Tibial artery (tissue), 4 donors: ENCODE data around the gene CFAP298.

Source experiments
- DNase-seq, 2 donors: peaks; one replicate each; pipeline ENCODE4 v3.0.0-alpha.2; 2019
- H3K27ac ChIP-seq, 2 donors: fragments of 200-600 bp; sonication (generic) in 1 of 2; 1 replicate in 1 of 2; 2 replicates in 1 of 2; pipeline ENCODE4 v1.5.1; 2018 to 2019; ENCODE audit warnings: mild to moderate bottlenecking in 1 of 2
- H3K27me3 ChIP-seq, 2 donors: fragments of 200-600 bp; sonication (generic) in 1 of 2; one replicate each; pipeline versions ENCODE4 v1.5.1 to v1.6.0; 2016 to 2019
- H3K36me3 ChIP-seq, 3 donors: fragments of 200-600 bp; sonication (generic) in 2 of 3; one replicate each; pipeline ENCODE4 v1.5.1; 2016 to 2019; ENCODE audit warnings: mild to moderate bottlenecking in 2 of 3
- H3K4me1 ChIP-seq, 4 donors: fragments of 200-600 bp; sonication (generic) in 2 of 4; 1 replicate in 3 of 4; 2 replicates in 1 of 4; pipeline ENCODE4 v1.5.1; 2016 to 2019
- H3K4me3 ChIP-seq, 2 donors: fragments of 200-600 bp; sonication (generic) in 1 of 2; 1 replicate in 1 of 2; 2 replicates in 1 of 2; pipeline ENCODE4 v1.5.1; 2018 to 2019; ENCODE audit warnings: mild to moderate bottlenecking in 2 of 2
- H3K9me3 ChIP-seq, 3 donors: fragments of 200-600 bp; sonication (generic) in 1 of 3; one replicate each; pipeline ENCODE4 v1.5.1; 2016 to 2019
- intact Hi-C: fragments of 100-400 bp; cut with DNase I; formaldehyde crosslinking; loops from one replicate; pipeline ENCODE4 v1.15.0; 2023; ENCODE audit warnings: low total_unique reads
- TF ChIP-seq, protein P1 (sequence below), 2 experiments: fragments of 200-600 bp in 1 of 2; fragments of 450-650 bp in 1 of 2; IDR thresholded peaks; one replicate each; pipeline ENCODE4 v1.5.1; 2017 to 2019; ENCODE audit warnings: antibody characterized with exemption in 2 of 2, mild to moderate bottlenecking in 1 of 2, moderate library complexity in 1 of 2

CFAP298 gene

DNA sequence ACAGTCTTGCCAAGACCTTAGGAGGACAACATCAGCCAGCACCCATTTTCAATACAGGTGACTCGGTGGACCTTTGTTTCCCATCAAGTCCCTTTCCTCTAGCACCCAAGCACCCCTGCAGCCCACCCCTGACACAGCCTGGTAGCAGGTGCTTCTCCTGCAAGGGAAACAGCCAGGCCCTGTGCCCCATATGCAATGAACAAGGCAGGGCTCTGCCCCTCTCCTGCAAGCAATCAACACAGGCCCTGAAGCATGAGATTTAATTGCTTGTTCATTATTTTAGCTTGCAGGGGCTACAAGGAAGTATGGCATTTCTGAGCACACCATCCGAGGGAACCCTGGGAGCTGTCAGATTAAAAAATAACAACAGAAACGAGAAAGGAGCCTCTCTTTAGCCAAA, 62.3 kb downstream of the CFAP298 start:
- intact Hi-C loops, result no loop called here
- Histone ChIP-seq H3K36me3 (no peaks in the 10 kb centered on the region), H3K9me3 (no peaks in the 10 kb centered on the region), H3K27ac (no peak overlapping the region), H3K27me3 (no peaks in the 10 kb centered on the region), H3K4me1 (no peaks in the 10 kb centered on the region), H3K4me3 (no peak overlapping the region)
- DNase-seq, result no peak
- TF ChIP-seq, protein P1, sequence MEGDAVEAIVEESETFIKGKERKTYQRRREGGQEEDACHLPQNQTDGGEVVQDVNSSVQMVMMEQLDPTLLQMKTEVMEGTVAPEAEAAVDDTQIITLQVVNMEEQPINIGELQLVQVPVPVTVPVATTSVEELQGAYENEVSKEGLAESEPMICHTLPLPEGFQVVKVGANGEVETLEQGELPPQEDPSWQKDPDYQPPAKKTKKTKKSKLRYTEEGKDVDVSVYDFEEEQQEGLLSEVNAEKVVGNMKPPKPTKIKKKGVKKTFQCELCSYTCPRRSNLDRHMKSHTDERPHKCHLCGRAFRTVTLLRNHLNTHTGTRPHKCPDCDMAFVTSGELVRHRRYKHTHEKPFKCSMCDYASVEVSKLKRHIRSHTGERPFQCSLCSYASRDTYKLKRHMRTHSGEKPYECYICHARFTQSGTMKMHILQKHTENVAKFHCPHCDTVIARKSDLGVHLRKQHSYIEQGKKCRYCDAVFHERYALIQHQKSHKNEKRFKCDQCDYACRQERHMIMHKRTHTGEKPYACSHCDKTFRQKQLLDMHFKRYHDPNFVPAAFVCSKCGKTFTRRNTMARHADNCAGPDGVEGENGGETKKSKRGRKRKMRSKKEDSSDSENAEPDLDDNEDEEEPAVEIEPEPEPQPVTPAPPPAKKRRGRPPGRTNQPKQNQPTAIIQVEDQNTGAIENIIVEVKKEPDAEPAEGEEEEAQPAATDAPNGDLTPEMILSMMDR (IDR thresholded peaks at IDR 0.05), result no peak

DNA sequence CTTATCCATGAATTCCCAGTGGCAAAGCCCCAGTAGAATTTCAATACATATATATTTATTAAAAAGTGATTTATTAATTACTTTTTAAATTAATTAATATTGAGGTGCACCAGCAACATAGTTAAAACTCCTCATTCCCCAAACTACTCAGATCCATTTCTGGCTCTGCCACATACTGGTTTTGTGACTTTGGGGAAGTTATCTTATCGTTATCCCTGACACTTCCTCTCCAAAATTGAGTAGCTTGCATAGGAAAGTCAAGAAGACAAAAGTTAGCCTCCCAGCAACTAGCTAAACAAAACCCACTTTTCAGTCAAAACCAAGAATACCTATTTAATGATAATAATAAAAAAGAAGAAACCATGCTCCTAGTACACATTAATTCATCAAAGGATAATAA, 62.7 kb downstream of the CFAP298 start:
- Histone ChIP-seq H3K27ac (no peak overlapping the region), H3K4me1 (no peaks in the 10 kb centered on the region), H3K36me3 (no peaks in the 10 kb centered on the region), H3K4me3 (no peak overlapping the region), H3K9me3 (no peaks in the 10 kb centered on the region), H3K27me3 (no peaks in the 10 kb centered on the region)
- TF ChIP-seq, protein P1 (IDR thresholded peaks at IDR 0.05), result no peak
- no peak for DNase-seq
- intact Hi-C loops, result no loop called here
